ENCODE measurements around the gene FATE1. TPM values are rescaled to one million over a fixed set of nuclear protein-coding genes. Genes with fewer than 3 reads are reported as not detected.

The FATE1 gene
- total RNA-seq = not detected

- Histone ChIP-seq H3K4me3 (no peak within 1 kb of the TSS), H3K36me3 (no peaks in the 10 kb centered on the region), H3K27me3 (no peaks in the 10 kb centered on the region), H3K9me3 (no peaks in the 10 kb centered on the region), H3K4me1 (peaks cover 0 to 4% of the 10 kb centered on the region in 2 donors), H3K27ac (no peak within 1 kb of the TSS)
- no peak for DNase-seq
- TF ChIP-seq CTCF (IDR thresholded peaks at IDR 0.05 in 4 of 5, conservative IDR thresholded peaks at IDR 0.05 in 1 of 5) (no peak), POLR2A (IDR thresholded peaks at IDR 0.05) (no peak)
- in situ Hi-C loops (cut with MboI; ENCODE audit: low sequenced_read_pairs in 4 of 4) (no loop called here), intact Hi-C loops (cut with DNase I; ENCODE audit: low total_unique reads) (no loop called here)
- no peak for ATAC-seq
These were observed at the start of gene FATE1 for GRCh38 chrX:151715752-151716151. Gene FATE1, plus strand, starts transcription at chrX:151716035. Its CDS starts 85 bp downstream, at chrX:151716120.

GRCh38 chrX:151675121-151675746 lies 40.6 kb upstream of the FATE1 start:
- in situ Hi-C loops (cut with MboI; ENCODE audit: low sequenced_read_pairs in 4 of 4) = loop anchor here in 3 of 4 donors (25.0 kb wide), 1 partner anchor 513 kb away; no protein-coding TSS in a partner anchor
- no peaks in the 10 kb centered on the region for H3K9me3 ChIP-seq
- H3K27ac ChIP-seq = no peak overlapping the region
- no peaks in the 10 kb centered on the region for H3K4me1 ChIP-seq
- DNase-seq = no peak
- H3K4me3 ChIP-seq = no peak overlapping the region
- no peak for ATAC-seq
- no peaks in the 10 kb centered on the region for H3K36me3 ChIP-seq
- H3K27me3 ChIP-seq = no peaks in the 10 kb centered on the region
- no peak for TF ChIP-seq CTCF (IDR thresholded peaks at IDR 0.05 in 4 of 5, conservative IDR thresholded peaks at IDR 0.05 in 1 of 5)
- no peak for TF ChIP-seq POLR2A (IDR thresholded peaks at IDR 0.05)
- intact Hi-C loops (cut with DNase I; ENCODE audit: low total_unique reads) = no loop called here

GRCh38 chrX:151676196-151676595 lies 39.6 kb upstream of the FATE1 start:
- H3K36me3 ChIP-seq = no peaks in the 10 kb centered on the region
- DNase-seq (no peak), ATAC-seq (no peak)
- H3K27me3 ChIP-seq = no peaks in the 10 kb centered on the region
- no peaks in the 10 kb centered on the region for H3K4me1 ChIP-seq
- H3K9me3 ChIP-seq = no peaks in the 10 kb centered on the region
- no peak overlapping the region for H3K4me3 ChIP-seq
- in situ Hi-C loops (cut with MboI; ENCODE audit: low sequenced_read_pairs in 4 of 4) = loop anchor here in 3 of 4 donors (25.0 kb wide), 1 partner anchor 514 kb away; no protein-coding TSS in a partner anchor
- TF ChIP-seq CTCF (IDR thresholded peaks at IDR 0.05 in 4 of 5, conservative IDR thresholded peaks at IDR 0.05 in 1 of 5) (no peak), POLR2A (IDR thresholded peaks at IDR 0.05) (no peak)
- intact Hi-C loops (cut with DNase I; ENCODE audit: low total_unique reads) = no loop called here
- no peak overlapping the region for H3K27ac ChIP-seq

GRCh38 chrX:151679798-151680402 lies 35.9 kb upstream of the FATE1 start:
- H3K9me3 ChIP-seq = no peaks in the 10 kb centered on the region
- H3K27ac ChIP-seq = no peak overlapping the region
- no peak for TF ChIP-seq POLR2A (IDR thresholded peaks at IDR 0.05)
- TF ChIP-seq CTCF (IDR thresholded peaks at IDR 0.05 in 4 of 5, conservative IDR thresholded peaks at IDR 0.05 in 1 of 5) = no peak
- no peaks in the 10 kb centered on the region for H3K36me3 ChIP-seq
- no peak overlapping the region for H3K4me3 ChIP-seq
- DNase-seq (no peak), ATAC-seq (no peak)
- no peaks in the 10 kb centered on the region for H3K27me3 ChIP-seq
- H3K4me1 ChIP-seq = no peaks in the 10 kb centered on the region
- intact Hi-C loops (cut with DNase I; ENCODE audit: low total_unique reads) (loop anchor here (2.0 kb wide), 1 partner anchor 277 kb away; no protein-coding TSS in a partner anchor), in situ Hi-C loops (cut with MboI; ENCODE audit: low sequenced_read_pairs in 4 of 4) (loop anchor here (10.0 to 25.0 kb wide), 2 partner anchors 518 to 525 kb away; no protein-coding TSS in a partner anchor)

All from gastrocnemius medialis (tissue), 4 donors.